ENCODE measurements around the gene FRAS1. TPM values are rescaled to one million over a fixed set of nuclear protein-coding genes. Genes with fewer than 3 reads are reported as not detected.

The FRAS1 gene
- total and polyA plus RNA-seq, 2 donors (not counting 3 experiments of a cell fraction or from before 2014, with no cell fraction given) = 1.4 to 3.6 TPM

DNA sequence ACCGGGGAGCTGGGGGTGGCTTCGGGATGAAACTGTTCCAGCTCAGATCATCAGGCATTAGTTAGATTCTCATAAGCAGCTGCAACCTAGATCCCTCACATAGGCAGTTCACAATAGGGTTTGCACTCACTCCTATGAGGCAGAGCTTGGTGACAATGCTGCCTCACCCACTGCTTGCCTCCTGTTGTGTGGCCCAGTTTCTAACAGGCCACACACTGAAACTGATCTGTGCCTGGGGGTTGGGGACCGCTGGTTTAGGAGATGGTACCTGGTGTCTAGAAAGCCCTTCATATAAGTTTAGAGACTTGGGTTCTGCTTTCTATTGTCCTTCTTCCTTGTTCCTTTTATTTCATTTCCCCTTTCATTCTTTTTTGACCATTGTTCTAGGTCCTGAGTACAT, 234.2 kb downstream of the FRAS1 start:
- Histone ChIP-seq H3K27ac (ENCODE audit: insufficient read depth, low read depth, low read length) (no peak overlapping the region), H3K9ac (replicated peaks; ENCODE audit: extremely low read depth, insufficient read depth, low read length) (no peak overlapping the region), H3K9me3 (replicated peaks; ENCODE audit: control insufficient read depth, insufficient read depth, low read length) (no peaks in the 10 kb centered on the region), H3K4me1 (ENCODE audit: control insufficient read depth, extremely low read depth, insufficient read depth, low read length) (no peaks in the 10 kb centered on the region), H3K4me2 (ENCODE audit: insufficient read depth, low read length) (no peak overlapping the region), H3K79me2 (ENCODE audit: control insufficient read depth, insufficient read depth, low read length) (no peaks in the 10 kb centered on the region), H2AFZ (ENCODE audit: low read depth, low read length) (no peak overlapping the region), H3K36me3 (ENCODE audit: control insufficient read depth in 2 of 2, extremely low read depth in 1 of 2, insufficient read depth in 2 of 2, low read length in 2 of 2) (no peaks in the 10 kb centered on the region), H3K27me3 (ENCODE audit: control insufficient read depth in 2 of 2, insufficient read depth in 2 of 2, low read length in 2 of 2) (no peaks in the 10 kb centered on the region), H3K4me3 (replicated peaks in 1 of 3; ENCODE audit: insufficient read depth in 1 of 3, low read depth in 1 of 3, low read length in 3 of 3) (no peak overlapping the region), H3K9me1 (replicated peaks; ENCODE audit: control insufficient read depth, extremely low read depth, insufficient read depth, low read length) (no peaks in the 10 kb centered on the region), H4K20me1 (replicated peaks; ENCODE audit: control insufficient read depth, extremely low read depth, insufficient read depth, low read length) (no peaks in the 10 kb centered on the region)
- FAIRE-seq (no peak), DNase-seq (ENCODE audit: low read depth, low spot score) (no peak)
- dilution Hi-C loops (cut with MboI; ENCODE audit: extremely low pct_ligation_motif_present, low sequenced_read_pairs) = no loop called here
- BruUV-seq (replicated peaks) = no TSS peak
- TF ChIP-seq CTCF (IDR thresholded peaks at IDR 0.05; ENCODE audit: extremely low read depth in 1 of 2, insufficient read depth in 1 of 2, low read depth in 1 of 2, low read length in 2 of 2) (no peak), GATA2 (IDR thresholded peaks at IDR 0.05; ENCODE audit: insufficient read depth, insufficient read length, low read depth, low read length) (no peak), MYC (IDR thresholded peaks at IDR 0.05; ENCODE audit: low read depth, low read length) (no peak), JUN (IDR thresholded peaks at IDR 0.05; ENCODE audit: borderline replicate concordance, insufficient read depth, insufficient read length, low read depth) (no peak), EZH2 (IDR thresholded peaks at IDR 0.05; ENCODE audit: borderline replicate concordance, low read depth, low read length, severe bottlenecking) (no peak), FOS (IDR thresholded peaks at IDR 0.05; ENCODE audit: borderline replicate concordance, insufficient read depth, low read length) (no peak), POLR2A (IDR thresholded peaks at IDR 0.05; ENCODE audit: low read depth, low read length) (no peak), POLR2AphosphoS5 (IDR thresholded peaks at IDR 0.05; ENCODE audit: insufficient read depth, low read depth, low read length) (no peak)
- TF ChIP-seq, protein P1, sequence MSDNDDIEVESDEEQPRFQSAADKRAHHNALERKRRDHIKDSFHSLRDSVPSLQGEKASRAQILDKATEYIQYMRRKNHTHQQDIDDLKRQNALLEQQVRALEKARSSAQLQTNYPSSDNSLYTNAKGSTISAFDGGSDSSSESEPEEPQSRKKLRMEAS (IDR thresholded peaks at IDR 0.05; ENCODE audit: insufficient read depth, insufficient read length) = no peak
- intact Hi-C loops (cut with micrococcal nuclease) = no loop called here
- ChIA-PET CTCF (no interaction called here), POLR2A (no interaction called here)

Data from endothelial cell of umbilical vein (primary cell).